Common myeloid progenitor, CD34-positive (primary cell): ENCODE results near the gene SSBP3.

ENCODE experiments used
- CTCF ChIA-PET: fragments of 350-600 bp; sonication (Branson Sonifier 250); formaldehyde crosslinking; loops from one replicate; lab custom pipeline; 2021; ENCODE audit warnings: antibody characterized with exemption; lab: Charles Lee
- POLR2A ChIA-PET: fragments of 350-600 bp; sonication (Branson Sonifier 250); formaldehyde crosslinking; loops from one replicate; lab custom pipeline; 2021; ENCODE audit warnings: antibody characterized with exemption; lab: Charles Lee
- DNase-seq, 3 donors: peaks; one replicate each; pipeline versions ENCODE4 v3.0.0 to v3.0.0-alpha.2; 2013
- H3K27ac ChIP-seq, 2 experiments: 1 replicate in 1 of 2; 2 replicates in 1 of 2; pipeline ENCODE4 v1.7.0; 2013; ENCODE audit warnings: inconsistent platforms in 2 of 2, low read length in 2 of 2, mild to moderate bottlenecking in 2 of 2, low read depth in 1 of 2, moderate library complexity in 1 of 2; ENCODE audit not compliant: severe bottlenecking in 2 of 2, insufficient read depth in 1 of 2, poor library complexity in 1 of 2
- H3K27me3 ChIP-seq, 5 experiments: replicated peaks in 2 of 5; 1 replicate in 3 of 5; 2 replicates in 2 of 5; pipeline versions ENCODE4 v1.6.1 to v1.7.0; 2013; ENCODE audit warnings: low read length in 4 of 5, mild to moderate bottlenecking in 2 of 5, moderate library complexity in 2 of 5, inconsistent platforms in 1 of 5; ENCODE audit not compliant: insufficient read depth in 5 of 5, control insufficient read depth in 4 of 5
- H3K36me3 ChIP-seq, 4 experiments: 1 replicate in 2 of 4; 2 replicates in 2 of 4; pipeline versions ENCODE4 v1.6.1 to v1.7.0; 2013; ENCODE audit warnings: low read length in 3 of 4, control low read depth in 1 of 4, mild to moderate bottlenecking in 1 of 4; ENCODE audit not compliant: control insufficient read depth in 4 of 4, insufficient read depth in 4 of 4
- H3K4me1 ChIP-seq, 4 experiments: 1 replicate in 3 of 4; 2 replicates in 1 of 4; pipeline versions ENCODE4 v1.6.1 to v1.7.1; 2013; ENCODE audit warnings: low read length in 3 of 4, mild to moderate bottlenecking in 3 of 4, control low read depth in 1 of 4, inconsistent platforms in 1 of 4, moderate library complexity in 1 of 4; ENCODE audit not compliant: control insufficient read depth in 4 of 4, insufficient read depth in 4 of 4; ENCODE audit errors: control extremely low read depth in 1 of 4
- H3K4me3 ChIP-seq, 7 experiments: 1 replicate in 4 of 7; 2 replicates in 3 of 7; pipeline versions ENCODE4 v1.5.1 to v1.7.0; 2013; ENCODE audit warnings: mild to moderate bottlenecking in 7 of 7, low read length in 6 of 7, moderate library complexity in 6 of 7, inconsistent platforms in 2 of 7, low read depth in 2 of 7, control low read depth in 1 of 7; ENCODE audit not compliant: insufficient read depth in 4 of 7, control insufficient read depth in 1 of 7; ENCODE audit errors: extremely low read depth in 1 of 7
- H3K9me3 ChIP-seq, 5 experiments: 1 replicate in 4 of 5; 2 replicates in 1 of 5; pipeline versions ENCODE4 v1.6.1 to v1.7.1; 2013; ENCODE audit warnings: low read length in 4 of 5, mild to moderate bottlenecking in 2 of 5, inconsistent platforms in 1 of 5, low read depth in 1 of 5, moderate library complexity in 1 of 5; ENCODE audit not compliant: control insufficient read depth in 4 of 5, insufficient read depth in 2 of 5; ENCODE audit errors: control extremely low read depth in 1 of 5
- WGBS: methylation state at CpG from one replicate; pipeline ENCODE4 v1.1.5; 2013; ENCODE audit not compliant: insufficient coverage; 5-methylcytosine and 5-hydroxymethylcytosine counted together

Gene SSBP3

DNA sequence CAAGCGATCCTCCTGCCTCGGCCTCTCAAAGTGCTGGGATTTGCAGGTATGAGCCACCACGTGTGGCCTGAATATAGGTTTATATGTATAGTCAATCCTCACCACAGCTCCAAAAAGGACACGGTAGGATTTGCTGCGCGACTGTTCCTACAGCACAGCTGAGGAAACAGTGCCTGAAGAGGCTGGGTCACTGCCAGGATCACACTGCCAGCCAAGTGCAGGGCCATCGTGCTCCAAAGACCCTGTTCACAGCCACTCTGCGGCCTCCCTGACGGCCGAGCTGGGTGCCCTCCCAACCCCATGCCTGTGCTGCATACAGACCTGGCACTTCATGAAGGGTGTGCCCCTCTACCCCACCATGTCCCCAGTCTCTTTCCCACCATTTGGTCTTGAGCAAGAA, 134.9 kb downstream of the SSBP3 start:
- H3K4me1 ChIP-seq: peaks cover 0 to 11% (median 4%) of the 10 kb centered on the region in 4 experiments
- WGBS: 97% methylated on average over 9 of the region's 10 CpGs
- CTCF ChIA-PET: interaction anchor here (1.2 to 3.8 kb wide), 3 partner anchors 17 to 199 kb away, joined by 3 to 11 read pairs (median 6); no protein-coding TSS in a partner anchor

DNA sequence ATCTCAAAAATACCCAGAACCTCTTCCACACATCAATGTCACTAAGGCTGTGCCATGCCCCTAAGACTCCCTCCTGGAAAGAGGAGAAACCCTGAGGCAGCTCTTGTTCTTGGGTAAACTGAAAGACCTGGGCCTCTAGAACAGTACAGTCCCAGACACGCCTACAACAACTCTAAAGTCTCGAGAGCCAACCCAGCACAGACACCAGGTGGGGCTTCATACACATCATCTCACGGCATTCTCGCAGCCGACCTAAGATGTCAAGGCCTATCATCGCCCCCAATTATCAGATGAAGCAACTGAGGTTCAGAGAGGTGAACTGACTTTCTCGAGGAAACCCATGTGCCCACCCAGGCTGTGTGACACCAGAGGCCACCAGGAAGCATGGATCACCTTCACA, 135.7 kb downstream of the SSBP3 start:
- Histone ChIP-seq H3K36me3 (peaks cover 0 to 63% (median 20%) of the 10 kb centered on the region in 4 experiments), H3K4me1 (peaks cover 0 to 10% (median 4%) of the 10 kb centered on the region in 4 experiments), H3K27me3 (no peaks in the 10 kb centered on the region), H3K4me3 (no peak overlapping the region), H3K27ac (no peak overlapping the region), H3K9me3 (no peaks in the 10 kb centered on the region)
- 99% methylated on average over 7 of the region's 7 CpGs for WGBS
- CTCF ChIA-PET: interaction anchor here (0.6 to 3.8 kb wide), 5 partner anchors 20 to 200 kb away, joined by 3 to 11 read pairs (median 3); no protein-coding TSS in a partner anchor
- POLR2A ChIA-PET: no interaction called here
- no peak for DNase-seq

More for the DNA sequence above, 134.9 kb downstream of the SSBP3 start:
- POLR2A ChIA-PET: interaction anchor here (0.5 kb wide), 1 partner anchor 484 kb away, joined by 3 read pairs; no protein-coding TSS in a partner anchor
- H3K27ac ChIP-seq: no peak overlapping the region
- no peak overlapping the region for H3K4me3 ChIP-seq
- H3K9me3 ChIP-seq: no peaks in the 10 kb centered on the region
- peaks cover 0 to 63% (median 17%) of the 10 kb centered on the region in 4 experiments for H3K36me3 ChIP-seq
- no peak for DNase-seq
- H3K27me3 ChIP-seq: no peaks in the 10 kb centered on the region

GRCh38 chr1:54268762-54269297, 137.4 kb downstream of the SSBP3 start:
- DNase-seq: no peak
- POLR2A ChIA-PET: no interaction called here
- Histone ChIP-seq H3K27ac (no peak overlapping the region), H3K36me3 (peaks cover 0 to 61% (median 29%) of the 10 kb centered on the region in 4 experiments), H3K4me3 (no peak overlapping the region), H3K27me3 (no peaks in the 10 kb centered on the region), H3K9me3 (no peaks in the 10 kb centered on the region), H3K4me1 (peaks cover 0 to under 1% (median 0%) of the 10 kb centered on the region in 4 experiments)
- 85% methylated on average over 9 of the region's 9 CpGs for WGBS
- CTCF ChIA-PET: interaction anchor here (1.0 to 1.5 kb wide), 7 partner anchors 8 to 30 kb away, joined by 3 to 6 read pairs (median 4); no protein-coding TSS in a partner anchor

GRCh38 chr1:54267815-54268761, 138.1 kb downstream of the SSBP3 start:
- H3K4me3 ChIP-seq: no peak overlapping the region
- H3K9me3 ChIP-seq: no peaks in the 10 kb centered on the region
- H3K36me3 ChIP-seq: peaks cover 0 to 63% (median 31%) of the 10 kb centered on the region in 4 experiments
- no peaks in the 10 kb centered on the region for H3K4me1 ChIP-seq
- H3K27me3 ChIP-seq: no peaks in the 10 kb centered on the region
- H3K27ac ChIP-seq: no peak overlapping the region
- DNase-seq: no peak
- POLR2A ChIA-PET: no interaction called here
- 90% methylated on average over 17 of the region's 17 CpGs for WGBS
- CTCF ChIA-PET: interaction anchor here (0.8 to 1.4 kb wide), 6 partner anchors 9 to 82 kb away, joined by 3 to 6 read pairs (median 3); no protein-coding TSS in a partner anchor

- WGBS: 79% methylated on average over 5 of the region's 5 CpGs
- CTCF ChIA-PET: interaction anchor here (1.0 kb wide), 1 partner anchor 84 kb away, joined by 3 read pairs; no protein-coding TSS in a partner anchor
- H3K4me3 ChIP-seq: no peak overlapping the region
- peaks cover 0 to 63% (median 32%) of the 10 kb centered on the region in 4 experiments for H3K36me3 ChIP-seq
- POLR2A ChIA-PET: no interaction called here
- no peak overlapping the region for H3K27ac ChIP-seq
- no peaks in the 10 kb centered on the region for H3K9me3 ChIP-seq
- DNase-seq: no peak
- no peaks in the 10 kb centered on the region for H3K27me3 ChIP-seq
- no peaks in the 10 kb centered on the region for H3K4me1 ChIP-seq
Measured at GRCh38 chr1:54266908-54267307, 139.3 kb downstream of the SSBP3 start.

DNA sequence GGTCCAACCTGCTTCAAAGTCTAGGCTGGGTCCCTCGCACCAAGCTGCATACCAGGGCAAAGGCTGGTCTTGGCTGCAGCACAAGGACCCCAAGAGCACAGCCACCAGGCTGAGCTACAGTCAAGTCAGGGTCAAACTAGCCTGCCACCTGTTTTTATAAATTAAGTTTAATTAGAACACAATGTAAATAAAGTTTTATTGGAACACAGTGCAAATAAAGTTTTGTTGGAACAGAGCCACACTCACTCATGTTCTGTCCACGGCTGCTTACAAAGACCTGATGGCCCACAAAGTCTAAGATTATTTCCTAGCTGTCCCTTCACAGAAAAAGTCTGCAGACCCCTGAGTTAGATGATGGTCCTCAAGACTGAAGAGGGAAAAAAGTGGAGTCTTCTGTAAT, 140.0 kb downstream of the SSBP3 start:
- WGBS: 100% methylated on average over 2 of the region's 2 CpGs

More for the DNA sequence above, 140.0 kb downstream of the SSBP3 start:
- H3K27ac ChIP-seq: no peak overlapping the region
- H3K4me3 ChIP-seq: no peak overlapping the region
- peaks cover 0 to 65% (median 34%) of the 10 kb centered on the region in 4 experiments for H3K36me3 ChIP-seq
- DNase-seq: no peak
- no peaks in the 10 kb centered on the region for H3K9me3 ChIP-seq
- no peaks in the 10 kb centered on the region for H3K27me3 ChIP-seq
- H3K4me1 ChIP-seq: no peaks in the 10 kb centered on the region
- POLR2A ChIA-PET: no interaction called here
- CTCF ChIA-PET: no interaction called here
